NCI-H2029 treated with DMSO at 0.1 percent for 48 hours (cell line): Measurements from ENCODE around the gene USP43.

Experiments used
- DNase-seq: peaks from one replicate; lab custom pipeline; 2025; lab: John Stamatoyannopoulos, UW

USP43 gene

DNA sequence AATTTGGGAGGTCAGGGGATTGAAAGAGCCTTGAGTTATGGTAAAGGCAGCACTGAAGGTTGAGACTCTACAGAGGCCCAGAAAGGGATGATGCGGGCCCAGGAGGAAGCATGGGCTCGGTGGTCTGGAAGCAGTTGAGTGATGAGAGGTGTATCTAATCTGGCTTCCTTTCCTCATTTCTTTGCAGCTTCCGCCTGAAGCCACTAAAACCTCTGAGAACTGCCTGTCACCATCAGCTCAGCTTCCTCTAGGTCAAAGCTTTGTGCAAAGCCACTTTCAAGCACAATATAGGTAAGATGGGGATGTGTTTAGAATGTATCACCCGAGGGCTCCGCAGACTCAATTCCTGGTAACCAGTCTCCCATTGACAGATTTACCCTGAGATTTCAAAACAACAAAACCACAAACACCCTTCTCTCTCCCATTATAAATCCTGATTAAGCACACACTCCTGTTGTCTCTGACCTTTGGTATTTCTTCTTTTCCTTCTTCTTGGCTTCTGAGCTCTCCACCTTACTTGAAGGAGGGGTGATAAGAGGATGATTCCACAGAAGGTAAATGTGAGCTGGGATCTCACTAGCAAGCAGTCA, 21.2 kb downstream of the USP43 start:
- no peak for DNase-seq

DNA sequence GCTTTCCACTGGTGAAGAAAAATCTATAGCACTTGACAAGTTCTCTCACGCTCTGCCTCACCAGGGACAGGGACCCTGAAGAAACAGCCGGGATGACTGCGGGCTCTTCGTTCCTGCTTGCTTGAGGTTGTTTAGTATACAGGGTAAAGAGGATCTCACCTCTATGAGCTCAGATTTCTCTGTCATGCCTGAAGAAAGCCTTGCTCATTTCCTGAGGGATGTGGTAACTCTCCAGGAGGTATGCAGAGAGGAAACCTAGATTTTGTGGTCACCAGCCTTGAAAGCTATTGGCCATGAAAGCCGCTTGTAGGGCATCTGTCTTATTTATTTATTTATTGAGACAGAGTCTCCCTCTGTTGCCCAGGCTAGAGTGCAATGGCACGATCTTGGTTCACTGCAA, 23.2 kb downstream of the USP43 start:
- DNase-seq = no peak

DNA sequence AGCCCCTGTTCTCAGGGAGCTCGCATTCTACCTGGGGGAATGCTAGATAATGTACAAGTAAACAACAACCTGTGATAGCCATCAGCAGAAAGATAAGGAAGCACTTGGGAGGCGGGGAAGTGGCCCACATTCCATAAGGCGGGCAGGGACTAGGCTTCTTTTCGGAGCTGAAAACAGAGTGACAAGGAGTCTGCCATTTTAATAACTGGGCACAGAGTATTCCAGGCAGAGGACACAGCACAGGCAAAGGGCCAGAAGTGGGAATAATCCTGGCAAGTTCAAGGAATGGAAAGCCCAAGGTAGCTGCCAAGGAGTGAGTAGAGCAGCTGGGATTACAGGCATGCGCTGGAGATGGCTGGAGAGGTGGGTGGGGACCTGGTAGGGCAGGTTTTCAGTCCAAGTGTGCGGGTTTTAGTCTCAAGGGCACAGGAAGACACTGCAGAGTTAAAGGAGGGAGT, 24.3 kb downstream of the USP43 start:
- no peak for DNase-seq

DNA sequence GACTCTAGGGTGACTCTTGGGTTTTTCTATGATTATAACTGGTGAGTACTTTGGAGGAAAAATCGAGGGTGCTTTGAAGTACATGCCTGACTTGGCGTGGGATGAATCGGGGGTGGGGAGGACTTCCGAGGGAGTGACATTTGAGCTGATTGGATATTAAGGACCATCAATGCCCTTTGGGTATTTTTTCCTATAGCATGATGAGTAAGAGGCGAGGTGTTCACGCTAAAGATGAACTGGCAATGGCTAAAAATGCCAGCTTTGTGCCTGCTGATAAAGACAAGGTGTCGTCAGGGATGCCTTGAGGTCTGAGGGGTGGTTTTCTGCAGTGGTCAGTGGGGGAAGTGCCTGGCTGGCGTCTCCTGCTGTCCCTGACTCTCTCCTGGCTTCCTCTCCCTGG, 25.3 kb downstream of the USP43 start:
- DNase-seq = no peak

DNA sequence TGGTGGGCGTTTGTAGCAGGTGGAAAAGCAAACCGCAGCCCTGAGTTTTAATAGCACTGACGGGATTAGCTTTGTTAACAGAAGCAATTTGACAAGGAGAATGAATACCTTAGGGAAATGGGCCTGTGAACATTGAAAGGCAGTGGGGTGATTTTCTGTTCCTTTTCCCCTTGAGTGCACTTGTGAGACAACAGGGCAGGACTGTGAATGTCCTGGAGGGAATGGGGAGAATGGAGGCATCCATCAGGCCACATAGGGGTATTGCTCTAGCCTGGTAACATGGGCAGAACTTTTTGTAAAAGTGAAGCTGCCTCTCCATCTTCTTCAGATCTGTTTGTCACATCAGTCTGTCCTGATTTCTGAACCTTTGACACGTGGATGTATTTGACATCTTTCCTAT, 26.2 kb downstream of the USP43 start:
- DNase-seq = no peak

DNA sequence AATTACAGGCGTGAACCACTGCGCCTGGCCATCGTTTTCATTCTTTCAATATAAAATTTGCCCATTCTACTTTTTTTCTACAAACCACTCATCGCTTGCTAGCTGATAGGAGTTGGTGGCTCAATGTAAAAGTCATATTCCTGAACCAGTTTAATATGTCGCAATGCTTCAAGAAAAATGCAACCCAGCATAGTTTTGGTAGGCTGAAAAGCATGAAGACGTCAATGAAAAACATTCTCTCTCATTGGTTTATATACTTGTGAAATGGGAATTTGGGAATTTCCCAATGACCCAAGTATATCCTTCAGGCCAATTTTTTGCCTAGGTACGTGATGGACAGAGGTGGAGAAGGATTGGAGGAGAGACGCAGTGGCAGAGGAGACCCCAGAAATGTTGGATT, 26.9 kb downstream of the USP43 start:
- no peak for DNase-seq

DNA sequence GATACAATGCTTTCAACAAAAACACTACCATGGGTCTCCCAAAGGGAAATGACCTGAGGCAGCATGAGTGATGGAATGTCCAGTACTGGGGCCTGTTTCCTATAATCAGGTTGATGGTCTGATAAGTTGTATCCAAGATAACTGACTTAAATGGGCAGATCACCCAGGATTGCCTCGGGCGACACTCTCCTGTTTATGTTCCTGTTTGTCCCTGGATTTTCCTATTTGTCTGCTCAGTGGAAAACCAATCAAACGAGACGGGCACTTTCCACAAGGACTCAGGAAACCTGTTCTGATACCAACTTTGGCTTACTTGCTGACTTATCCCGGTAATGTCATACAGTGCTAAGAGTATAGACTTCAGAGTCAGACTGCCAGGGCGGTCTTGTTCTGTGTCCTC, 27.4 kb downstream of the USP43 start:
- no peak for DNase-seq

DNA sequence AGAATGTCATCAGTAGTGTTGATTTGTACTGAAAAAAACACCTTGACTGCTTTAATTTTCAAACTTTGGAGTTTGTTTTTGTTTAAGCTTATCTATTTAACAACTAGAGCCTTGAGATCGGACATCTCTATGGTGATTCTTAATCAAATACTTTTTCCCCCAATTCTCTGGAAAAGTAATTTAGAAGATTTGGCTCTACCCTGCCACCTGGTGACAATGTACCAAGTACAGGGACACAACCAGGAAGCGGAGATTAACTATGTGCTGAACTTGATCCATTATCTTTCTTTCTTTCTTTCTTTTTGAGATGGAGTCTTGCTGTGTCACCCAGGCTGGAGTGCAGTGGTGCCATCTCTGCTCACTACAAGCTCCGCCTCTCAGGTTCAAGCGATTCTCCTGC, 30.8 kb downstream of the USP43 start:
- no peak for DNase-seq

DNA sequence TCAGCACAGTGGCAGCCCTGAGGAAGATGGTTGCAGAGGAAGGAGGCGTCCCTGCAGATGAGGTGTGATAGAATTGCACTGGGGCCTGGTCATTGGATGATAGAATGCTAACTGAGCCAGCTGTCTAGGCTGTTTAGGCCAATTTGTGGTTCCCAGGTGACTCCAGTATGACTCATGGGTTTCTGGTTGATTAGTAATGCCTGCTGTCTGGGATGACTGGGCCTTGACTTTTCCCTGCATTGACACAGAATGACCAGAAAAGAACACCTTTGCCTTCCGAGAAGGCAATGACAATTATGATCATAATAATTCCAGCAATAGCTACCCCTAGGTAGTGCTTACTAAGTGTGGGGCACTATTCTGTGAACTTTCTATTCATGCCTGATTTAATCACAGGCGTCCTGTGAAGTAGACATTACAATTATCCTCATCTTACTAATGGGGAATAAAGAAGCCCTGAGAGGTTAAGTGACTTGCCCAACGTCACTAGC, 31.5 kb downstream of the USP43 start:
- DNase-seq = no peak

DNA sequence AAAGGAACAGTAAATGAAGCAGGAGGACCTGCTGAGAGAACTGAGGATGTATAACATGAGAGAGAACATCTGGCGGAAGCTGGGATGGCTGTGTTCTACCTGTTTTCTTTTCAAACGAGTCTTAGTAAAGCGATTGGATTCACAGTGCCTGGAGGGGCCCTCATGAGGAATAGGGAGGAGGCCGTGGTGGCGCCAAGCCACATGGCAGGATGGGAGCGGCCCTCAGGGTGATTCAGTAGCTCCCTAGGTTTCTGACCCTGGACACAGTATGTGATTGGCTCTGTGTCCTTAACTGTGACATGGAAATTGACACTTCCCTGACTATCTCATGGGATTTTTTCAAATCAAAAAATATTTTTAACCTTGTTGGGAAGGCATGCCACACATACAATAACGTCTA, 32.1 kb downstream of the USP43 start:
- DNase-seq = no peak

DNA sequence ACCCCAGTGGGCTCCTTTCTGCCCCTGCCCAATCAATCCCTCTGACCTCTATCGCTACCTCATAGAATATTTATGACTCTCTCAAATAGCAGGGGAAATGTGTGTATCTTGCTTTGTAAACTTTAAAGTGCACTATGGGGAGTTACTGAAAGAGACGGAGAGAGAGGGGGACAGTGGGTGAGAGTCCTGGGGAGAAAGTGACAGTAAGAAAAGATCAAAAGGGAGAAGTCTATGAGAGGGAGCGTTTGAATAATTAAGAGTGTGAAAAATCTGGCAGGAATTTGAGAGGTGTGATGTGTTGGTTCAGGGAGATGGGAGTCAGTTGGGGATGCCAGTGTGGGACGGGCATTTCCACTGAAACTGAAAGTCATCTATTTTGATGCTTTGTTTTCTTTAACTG, 32.6 kb downstream of the USP43 start:
- DNase-seq = no peak

DNA sequence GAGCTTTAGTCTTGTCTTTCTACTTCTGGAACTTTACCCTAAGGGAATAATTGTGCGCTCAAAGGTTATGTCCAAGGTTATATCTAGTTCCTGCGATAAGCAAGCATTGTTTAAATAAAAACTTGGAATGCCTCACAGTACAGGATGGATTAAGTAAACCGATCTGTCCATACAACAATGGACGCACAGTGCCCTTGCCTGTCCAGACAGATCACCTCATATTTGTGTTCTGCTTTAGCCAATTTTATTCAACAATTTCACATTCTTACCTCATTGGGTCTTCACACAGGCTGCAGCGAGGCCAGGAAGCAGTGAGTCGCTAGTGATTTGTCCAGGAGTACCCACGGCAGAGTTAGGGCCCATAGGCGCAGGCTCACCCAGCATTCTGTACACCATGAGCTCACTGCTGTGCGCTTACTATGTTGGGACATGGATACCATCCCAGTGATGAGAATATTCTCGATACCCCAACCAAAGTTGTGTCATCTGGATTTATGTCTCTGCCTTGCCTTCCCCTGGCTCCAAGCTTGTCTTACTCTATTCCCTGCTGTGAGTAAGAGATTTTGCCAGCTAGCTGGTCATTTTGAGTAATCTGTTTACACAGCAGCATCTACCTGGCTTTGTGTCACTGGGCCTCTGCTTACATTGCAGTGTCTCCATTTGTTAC, 39.8 kb downstream of the USP43 start:
- DNase-seq = no peak

DNA sequence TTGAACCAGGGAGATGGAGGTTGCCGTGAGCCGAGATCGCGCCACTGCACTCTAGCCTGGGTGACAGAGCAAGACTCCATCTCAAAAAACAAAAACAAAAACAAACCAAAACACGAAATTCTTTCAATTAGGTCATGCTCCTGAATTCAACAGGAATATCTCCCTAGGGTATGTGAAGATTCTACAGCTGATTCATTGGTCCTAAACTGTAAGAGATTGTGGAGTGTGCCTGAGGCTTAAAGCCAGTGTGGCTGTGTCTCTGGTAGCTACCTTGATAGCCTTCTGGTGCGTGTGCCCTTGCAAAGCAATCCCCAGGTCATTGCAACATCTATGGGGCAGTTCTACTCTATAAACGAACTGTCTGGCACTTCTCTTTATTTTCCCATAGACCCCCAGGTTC, 48.4 kb downstream of the USP43 start:
- DNase-seq = no peak

DNA sequence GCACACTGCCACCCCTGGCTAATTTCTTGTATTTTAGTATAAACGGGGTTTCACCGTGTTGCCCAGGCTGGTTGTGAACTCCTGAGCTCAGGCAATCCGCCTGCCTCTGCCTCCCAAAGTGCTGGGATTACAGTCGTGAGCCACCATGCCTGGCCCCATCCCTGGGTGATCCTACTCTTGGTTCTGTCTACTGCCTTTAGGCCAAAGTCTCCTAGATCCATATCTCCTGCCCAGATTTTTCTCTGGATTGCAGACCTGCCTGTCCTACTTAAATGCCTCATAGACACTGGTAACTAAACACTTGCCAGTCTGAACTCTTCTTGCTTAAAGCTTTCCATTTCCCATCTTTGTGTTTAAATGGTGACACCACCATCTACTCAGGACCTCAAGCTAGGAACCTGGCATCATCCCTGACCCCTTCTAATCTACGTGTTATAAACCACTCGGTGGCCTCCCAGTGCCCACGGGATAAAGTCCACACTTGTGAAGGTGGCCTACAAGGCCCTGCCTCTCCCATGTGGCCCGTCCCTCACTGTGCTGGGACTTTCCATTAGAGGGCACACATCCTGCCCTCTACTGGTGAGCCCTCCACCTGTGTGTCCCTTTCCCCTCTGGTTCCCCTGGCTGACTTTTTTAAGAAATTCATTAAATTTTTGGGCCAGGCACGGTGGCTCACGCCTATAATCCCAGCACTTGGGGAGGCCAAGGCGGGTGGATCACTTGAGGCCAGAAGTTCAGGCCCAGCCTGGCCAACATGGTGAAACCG, 51.1 kb downstream of the USP43 start:
- no peak for DNase-seq

DNA sequence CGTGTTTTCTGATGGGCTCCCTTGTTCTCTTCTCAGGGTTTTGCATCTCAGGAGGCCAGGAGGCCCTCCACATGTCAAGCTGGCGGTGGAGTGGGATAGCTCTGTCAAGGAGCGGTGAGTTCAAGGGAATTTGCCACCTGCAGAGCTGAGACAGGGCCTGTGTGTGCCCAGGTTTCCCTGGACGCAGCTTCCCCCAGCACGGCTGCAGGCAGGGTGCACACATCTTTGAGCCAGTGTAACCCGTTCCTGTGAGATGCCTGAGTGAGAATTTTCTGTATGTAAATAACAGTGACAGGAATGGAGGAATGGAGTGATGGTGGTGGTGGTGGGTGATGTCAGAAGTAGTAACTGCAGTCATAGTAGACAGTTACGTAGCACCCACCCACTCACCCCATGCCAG, 54.8 kb downstream of the USP43 start:
- no peak for DNase-seq

DNA sequence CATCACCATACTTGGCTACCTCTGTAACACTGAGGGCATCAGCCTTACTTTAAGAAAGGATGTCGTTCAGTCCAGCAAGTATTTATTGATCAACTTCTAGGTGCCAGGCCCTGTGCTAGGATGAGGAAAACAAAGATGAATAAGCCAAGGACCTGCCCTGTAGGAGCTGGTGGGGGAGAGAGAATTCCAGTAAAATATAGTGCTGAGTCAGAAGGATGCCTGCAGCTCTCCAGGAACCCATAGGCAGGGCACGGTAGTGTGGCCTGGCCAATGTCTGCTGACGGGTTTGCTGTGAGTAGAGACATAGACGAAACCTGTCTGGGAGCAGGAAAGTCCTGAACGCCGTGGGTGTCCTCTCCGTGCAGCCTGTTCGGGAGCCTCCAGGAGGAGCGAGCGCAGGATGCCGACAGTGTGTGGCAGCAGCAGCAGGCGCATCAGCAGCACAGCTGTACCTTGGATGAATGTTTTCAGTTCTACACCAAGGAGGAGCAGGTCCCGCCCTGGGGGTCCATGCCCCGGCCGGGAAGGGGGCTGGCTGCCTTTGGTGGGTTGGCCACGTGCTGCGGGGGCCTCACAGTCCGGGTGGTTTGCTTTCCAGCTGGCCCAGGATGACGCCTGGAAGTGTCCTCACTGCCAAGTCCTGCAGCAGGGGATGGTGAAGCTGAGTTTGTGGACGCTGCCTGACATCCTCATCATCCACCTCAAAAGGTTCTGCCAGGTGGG, 55.6 kb downstream of the USP43 start:
- no peak for DNase-seq

DNA sequence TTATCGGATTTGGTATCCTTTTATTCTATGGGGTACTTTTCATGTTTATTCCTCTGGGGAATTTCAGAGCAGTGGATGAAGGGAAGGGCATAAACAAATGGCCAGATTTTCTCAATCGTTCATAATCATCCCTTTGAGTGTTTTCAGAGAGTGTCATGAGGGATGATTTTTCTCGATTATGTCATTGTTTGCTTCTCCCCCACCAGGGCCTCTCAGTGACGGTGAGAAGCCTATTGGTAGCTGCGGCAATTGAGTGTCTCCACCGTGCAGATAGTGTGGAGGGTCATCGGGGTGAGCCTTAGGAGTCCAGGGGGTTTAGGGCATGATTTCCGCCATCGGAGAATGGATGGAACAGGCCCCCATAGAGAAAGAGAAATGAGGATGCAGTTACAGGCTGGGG, 57.2 kb downstream of the USP43 start:
- DNase-seq = no peak

DNA sequence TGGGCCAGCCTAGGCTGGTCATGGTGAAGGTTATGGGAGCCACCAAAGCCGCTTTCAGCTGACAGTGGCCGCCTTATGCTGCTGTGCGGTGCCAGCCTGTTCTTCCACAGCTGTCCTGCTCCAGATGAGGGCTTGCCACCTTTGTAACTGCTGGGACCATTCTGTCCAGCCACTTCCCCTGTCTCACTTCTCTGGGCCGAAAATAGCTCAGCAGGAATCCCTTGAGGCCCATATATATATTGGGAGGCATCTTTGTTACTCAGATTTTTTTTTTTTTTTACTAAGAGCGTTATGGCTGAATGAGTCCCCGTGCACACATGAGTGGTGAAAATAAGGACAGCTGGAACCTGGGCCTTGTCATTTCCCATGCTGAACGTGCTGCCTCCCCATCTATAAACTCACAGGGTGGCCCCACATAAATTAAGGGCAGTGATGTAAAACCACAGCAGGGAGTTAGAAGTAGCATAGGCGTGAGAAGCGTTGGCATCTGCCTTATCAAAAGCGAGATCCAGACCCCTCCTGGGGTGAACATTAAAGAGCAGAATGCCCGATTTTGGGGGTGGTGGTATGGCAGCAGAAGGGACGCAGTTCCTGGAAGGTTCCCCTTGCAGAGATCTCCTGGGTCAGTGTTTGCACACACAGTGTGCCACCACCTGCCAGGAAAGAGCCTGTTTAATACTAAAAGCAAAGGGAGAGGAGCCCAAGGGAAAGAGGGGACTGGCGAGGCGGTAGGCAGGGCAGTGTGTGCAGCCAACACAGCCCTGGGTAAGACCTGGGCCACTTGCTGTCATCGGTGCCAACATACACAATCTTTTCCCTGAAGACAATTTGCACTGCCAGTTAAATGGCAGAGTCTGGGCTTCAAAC, 57.8 kb downstream of the USP43 start:
- DNase-seq = no peak

DNA sequence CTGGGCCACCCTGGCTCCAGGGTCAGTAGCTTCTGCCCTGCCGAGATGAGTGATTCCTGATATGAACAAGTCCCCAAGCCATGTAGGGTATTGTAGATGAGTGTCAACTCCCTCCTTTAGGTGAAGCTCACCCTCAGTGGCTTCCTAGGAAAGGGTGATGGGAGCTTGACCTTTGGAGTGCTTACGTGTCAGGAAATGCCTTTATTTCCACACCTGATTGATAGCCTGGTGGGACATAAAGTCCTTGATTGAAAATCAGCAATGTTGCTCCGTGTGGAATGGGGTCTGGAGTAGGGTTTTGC, 58.4 kb downstream of the USP43 start:
- no peak for DNase-seq

DNA sequence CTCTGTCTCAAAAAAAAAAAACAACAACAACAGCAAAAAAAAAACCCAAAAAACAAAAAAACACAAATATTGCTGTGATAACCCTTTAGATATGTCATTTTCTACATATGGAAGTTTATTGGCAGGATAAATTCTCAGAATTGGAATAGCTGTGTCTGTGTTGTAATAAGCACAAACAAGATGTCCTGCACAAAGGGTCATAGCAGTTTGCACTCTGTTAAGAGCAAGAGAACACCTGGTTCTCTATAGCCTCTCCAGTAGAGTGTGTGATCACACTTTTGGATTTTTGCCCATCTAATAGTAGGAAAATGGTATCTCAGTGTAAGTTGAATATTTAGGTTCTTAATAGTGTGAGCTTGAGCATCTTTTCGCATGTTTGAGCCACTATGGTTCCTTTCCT, 60.4 kb downstream of the USP43 start:
- DNase-seq = peak; percentile 2

DNA sequence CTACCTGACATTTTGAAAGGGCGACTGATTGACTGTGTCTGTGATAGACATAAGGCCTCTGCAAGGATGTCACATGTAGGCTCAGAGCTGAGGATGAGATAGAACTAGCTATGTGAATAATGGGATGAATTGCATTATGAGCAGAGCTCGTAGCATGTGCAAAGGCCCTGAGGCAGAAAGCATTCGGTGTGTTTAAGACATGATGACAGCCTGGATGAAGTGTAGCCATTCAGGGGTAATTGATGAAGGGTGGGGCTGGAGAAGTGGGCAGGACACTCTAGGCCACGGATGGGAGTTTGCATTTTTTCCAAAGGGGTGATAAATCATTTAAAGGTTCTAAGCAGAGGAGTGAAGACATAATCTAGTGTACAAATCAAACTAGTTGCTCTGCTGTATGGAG, 62.6 kb downstream of the USP43 start:
- DNase-seq = no peak

DNA sequence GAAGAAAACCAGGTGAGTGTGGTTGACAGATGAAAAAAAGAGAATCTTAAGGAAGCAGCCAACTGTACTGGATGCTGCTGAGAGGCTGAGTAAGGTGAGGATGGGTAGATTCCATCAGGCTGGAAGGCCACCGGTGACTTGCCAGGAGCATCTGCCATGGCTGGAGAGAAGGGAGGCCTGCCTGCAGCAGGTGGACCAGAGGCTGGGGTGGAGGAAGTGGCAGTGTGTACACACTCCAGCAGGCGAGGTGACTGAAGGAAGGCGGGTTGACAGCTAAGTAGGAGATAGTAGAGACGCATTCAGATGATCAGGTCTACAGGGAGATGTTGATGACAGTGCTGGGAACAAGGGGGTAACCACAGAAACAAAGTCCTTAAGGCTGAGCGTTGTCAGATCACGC, 69.5 kb downstream of the USP43 start:
- no peak for DNase-seq
